Loucy (cell line): ENCODE data around the gene SIPA1L3.
"Not testable (repeated sequence)": the region's sequence is repeated elsewhere in the genome, so short reads cannot be mapped to it uniquely, and the experiment has no call there.

Experiments
- H2AFZ ChIP-seq: fragments of 200-600 bp; sonication (generic); 2 replicates; pipeline ENCODE4 v1.6.0; 2016; ENCODE audit warnings: antibody characterized with exemption, mild to moderate bottlenecking, low read length, moderate library complexity
- H3F3A ChIP-seq: fragments of 200-600 bp; 2 replicates; pipeline ENCODE4 v1.6.0; 2016; ENCODE audit warnings: antibody characterized with exemption, low read depth, mild to moderate bottlenecking
- H3K27me3 ChIP-seq: fragments of 200-600 bp; sonication (generic); 2 replicates; pipeline ENCODE4 v1.6.1; 2014; ENCODE audit warnings: low read length, mild to moderate bottlenecking; ENCODE audit not compliant: insufficient read depth, poor library complexity, severe bottlenecking
- H3K36me3 ChIP-seq: fragments of 200-600 bp; sonication (generic); 2 replicates; pipeline ENCODE4 v1.6.1; 2016; ENCODE audit warnings: low read length; ENCODE audit not compliant: insufficient read depth
- H3K4me1 ChIP-seq: fragments of 200-600 bp; sonication (generic); 2 replicates; pipeline ENCODE4 v1.5.1; 2014; ENCODE audit warnings: low read length, mild to moderate bottlenecking; ENCODE audit not compliant: insufficient read depth, poor library complexity, severe bottlenecking
- H3K4me2 ChIP-seq: fragments of 200-600 bp; sonication (generic); 2 replicates; pipeline ENCODE4 v1.6.0; 2014; ENCODE audit warnings: antibody characterized with exemption, low read length, low read depth, mild to moderate bottlenecking; ENCODE audit not compliant: poor library complexity, severe bottlenecking
- H3K4me3 ChIP-seq: fragments of 200-600 bp; sonication (generic); 2 replicates; pipeline ENCODE4 v1.5.1; 2014; ENCODE audit warnings: low read length, mild to moderate bottlenecking, mixed read lengths; ENCODE audit not compliant: poor library complexity, severe bottlenecking
- H3K79me2 ChIP-seq: fragments of 200-600 bp; sonication (generic); 2 replicates; pipeline ENCODE4 v1.6.1; 2014; ENCODE audit warnings: low read length; ENCODE audit not compliant: insufficient read depth
- H3K9ac ChIP-seq: fragments of 200-600 bp; sonication (generic); 2 replicates; pipeline ENCODE4 v1.6.0; 2014; ENCODE audit warnings: mild to moderate bottlenecking, low read depth, low read length, moderate library complexity; ENCODE audit not compliant: poor library complexity, severe bottlenecking
- H3K9me2 ChIP-seq: fragments of 200-600 bp; sonication (generic); replicated peaks from 2 replicates; pipeline ENCODE4 v1.6.1; 2016; ENCODE audit warnings: low read depth, low read length, mixed read lengths
- H3K9me3 ChIP-seq: fragments of 200-600 bp; sonication (generic); 2 replicates; pipeline ENCODE4 v1.6.1; 2014; ENCODE audit warnings: mild to moderate bottlenecking, antibody characterized with exemption, low read length, low read depth; ENCODE audit not compliant: insufficient read depth
- H4K20me1 ChIP-seq: fragments of 200-600 bp; sonication (generic); 2 replicates; pipeline ENCODE4 v1.6.0; 2014; ENCODE audit warnings: antibody characterized with exemption, low read length, mild to moderate bottlenecking; ENCODE audit not compliant: insufficient read depth, poor library complexity, severe bottlenecking
- EZH2phosphoT487 ChIP-seq: fragments of 200-600 bp; IDR thresholded peaks from 2 replicates; pipeline ENCODE4 v1.6.1; 2018; ENCODE audit warnings: antibody characterized with exemption, mild to moderate bottlenecking, moderate library complexity, borderline replicate concordance
- TF ChIP-seq, protein P1 (sequence below): fragments of 200-600 bp; sonication (generic); conservative IDR thresholded peaks from 2 replicates; pipeline ENCODE4 v1.5.1; 2014; ENCODE audit warnings: mild to moderate bottlenecking, antibody characterized with exemption, low read length

The SIPA1L3 gene

DNA sequence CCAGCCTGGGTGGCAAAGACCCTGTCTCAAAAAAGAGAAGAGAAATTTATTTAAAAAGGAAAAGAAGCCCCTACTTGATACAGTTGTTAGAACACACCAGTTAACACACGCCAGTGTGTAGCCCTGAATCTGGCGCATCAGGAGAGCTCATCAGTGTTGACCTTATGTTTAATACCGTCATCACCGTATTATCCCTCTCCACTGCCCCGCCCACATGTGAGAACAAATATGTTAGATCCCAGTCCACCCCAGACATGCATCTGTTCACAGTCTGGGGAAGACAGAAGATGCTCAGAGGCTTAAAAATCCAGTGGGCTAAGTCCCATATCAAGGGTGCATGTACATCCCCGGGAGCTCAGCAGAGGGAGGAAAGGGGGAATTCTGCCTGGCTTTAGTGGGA, 161.8 kb downstream of the SIPA1L3 start:
- Histone ChIP-seq H3K4me2 (no peak overlapping the region), H3F3A (no peaks in the 10 kb centered on the region), H3K9ac (no peak overlapping the region), H3K79me2 (no peaks in the 10 kb centered on the region), H2AFZ (no peak overlapping the region), H3K27me3 (no peaks in the 10 kb centered on the region), H3K4me1 (no peaks in the 10 kb centered on the region), H4K20me1 (no peaks in the 10 kb centered on the region), H3K4me3 (no peak overlapping the region), H3K9me2 (no peaks in the 10 kb centered on the region), H3K9me3 (no peaks in the 10 kb centered on the region), H3K36me3 (no peaks in the 10 kb centered on the region)
- TF ChIP-seq, protein P1, sequence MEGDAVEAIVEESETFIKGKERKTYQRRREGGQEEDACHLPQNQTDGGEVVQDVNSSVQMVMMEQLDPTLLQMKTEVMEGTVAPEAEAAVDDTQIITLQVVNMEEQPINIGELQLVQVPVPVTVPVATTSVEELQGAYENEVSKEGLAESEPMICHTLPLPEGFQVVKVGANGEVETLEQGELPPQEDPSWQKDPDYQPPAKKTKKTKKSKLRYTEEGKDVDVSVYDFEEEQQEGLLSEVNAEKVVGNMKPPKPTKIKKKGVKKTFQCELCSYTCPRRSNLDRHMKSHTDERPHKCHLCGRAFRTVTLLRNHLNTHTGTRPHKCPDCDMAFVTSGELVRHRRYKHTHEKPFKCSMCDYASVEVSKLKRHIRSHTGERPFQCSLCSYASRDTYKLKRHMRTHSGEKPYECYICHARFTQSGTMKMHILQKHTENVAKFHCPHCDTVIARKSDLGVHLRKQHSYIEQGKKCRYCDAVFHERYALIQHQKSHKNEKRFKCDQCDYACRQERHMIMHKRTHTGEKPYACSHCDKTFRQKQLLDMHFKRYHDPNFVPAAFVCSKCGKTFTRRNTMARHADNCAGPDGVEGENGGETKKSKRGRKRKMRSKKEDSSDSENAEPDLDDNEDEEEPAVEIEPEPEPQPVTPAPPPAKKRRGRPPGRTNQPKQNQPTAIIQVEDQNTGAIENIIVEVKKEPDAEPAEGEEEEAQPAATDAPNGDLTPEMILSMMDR = no peak
- TF ChIP-seq EZH2phosphoT487 = no peak

DNA sequence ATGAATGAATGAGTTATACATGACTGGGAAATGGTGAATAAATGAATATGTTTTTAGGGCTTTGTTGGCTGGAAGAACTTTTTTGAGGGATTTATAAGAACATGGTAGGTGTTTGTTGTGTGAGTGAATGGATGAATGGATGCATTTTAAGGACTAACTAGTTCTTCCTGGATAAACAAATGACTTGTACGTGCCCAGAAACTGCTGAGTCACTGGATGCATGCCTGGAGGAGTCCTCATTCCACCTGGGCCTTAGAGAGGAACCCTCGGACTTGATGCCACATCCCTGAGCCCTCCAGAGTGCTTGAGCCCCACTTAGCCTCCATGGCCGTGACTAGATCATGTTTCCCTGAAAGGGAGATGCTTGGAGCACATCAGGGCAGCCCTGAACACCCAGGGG, 163.6 kb downstream of the SIPA1L3 start:
- Histone ChIP-seq H3K4me3 (no peak overlapping the region), H2AFZ (no peak overlapping the region), H3K9me2 (no peaks in the 10 kb centered on the region), H3K4me1 (no peaks in the 10 kb centered on the region), H3K36me3 (no peaks in the 10 kb centered on the region), H3K79me2 (no peaks in the 10 kb centered on the region), H4K20me1 (no peaks in the 10 kb centered on the region), H3F3A (no peaks in the 10 kb centered on the region), H3K9me3 (no peaks in the 10 kb centered on the region), H3K4me2 (no peak overlapping the region), H3K9ac (no peak overlapping the region), H3K27me3 (no peaks in the 10 kb centered on the region)
- TF ChIP-seq, protein P1 = no peak
- TF ChIP-seq EZH2phosphoT487 = no peak

DNA sequence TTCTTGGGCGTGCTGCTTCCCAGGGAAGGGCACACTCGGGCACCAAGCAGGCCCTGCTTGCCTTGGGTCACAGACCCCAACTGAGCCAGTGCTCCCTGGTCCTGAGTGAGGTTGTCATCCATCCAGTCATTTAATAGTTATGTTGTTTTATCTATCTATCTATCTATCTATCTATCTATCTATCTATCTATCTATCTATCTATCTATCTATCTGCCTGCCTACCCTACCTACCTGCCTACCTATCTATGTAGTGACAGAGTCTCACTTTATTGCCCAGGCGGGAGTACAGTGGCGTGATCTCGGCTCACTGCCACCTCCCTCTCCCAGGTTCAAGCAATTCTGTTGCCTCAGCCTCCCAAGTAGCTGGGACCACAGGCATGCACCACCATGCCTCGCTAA, 164.0 kb downstream of the SIPA1L3 start:
- not testable (repeated sequence) for H3K27me3 ChIP-seq, H3K4me2 ChIP-seq, H3K9me2 ChIP-seq, H3K9ac ChIP-seq, H3K4me1 ChIP-seq, H2AFZ ChIP-seq, H3F3A ChIP-seq, H3K36me3 ChIP-seq, H4K20me1 ChIP-seq, H3K79me2 ChIP-seq, H3K4me3 ChIP-seq, H3K9me3 ChIP-seq

DNA sequence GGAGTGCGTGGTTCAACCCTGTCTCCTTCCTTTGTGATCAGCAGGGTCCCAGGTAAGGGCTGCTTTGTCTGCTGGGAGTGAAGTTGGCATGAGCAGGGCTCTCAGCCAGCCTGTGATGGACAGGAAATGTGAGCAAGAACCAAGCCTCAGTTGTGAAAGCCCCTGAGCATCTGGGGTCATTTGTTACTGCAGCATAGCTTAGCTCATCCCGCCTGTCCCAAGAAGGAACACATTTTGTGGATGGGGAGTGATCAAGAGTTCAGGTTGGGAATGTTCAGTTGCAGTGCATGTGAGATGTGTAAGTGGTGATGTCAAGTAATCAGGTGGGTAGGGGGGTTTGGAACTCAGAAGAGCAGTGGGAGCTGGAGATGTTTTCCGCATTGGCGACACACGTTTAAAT, 164.6 kb downstream of the SIPA1L3 start:
- Histone ChIP-seq H4K20me1 (no peaks in the 10 kb centered on the region), H3F3A (no peaks in the 10 kb centered on the region), H3K9me2 (no peaks in the 10 kb centered on the region), H3K9ac (no peak overlapping the region), H3K27me3 (no peaks in the 10 kb centered on the region), H3K79me2 (no peaks in the 10 kb centered on the region), H3K9me3 (no peaks in the 10 kb centered on the region), H3K4me3 (no peak overlapping the region), H3K4me1 (no peaks in the 10 kb centered on the region), H2AFZ (no peak overlapping the region), H3K36me3 (no peaks in the 10 kb centered on the region), H3K4me2 (no peak overlapping the region)
- TF ChIP-seq EZH2phosphoT487 = no peak
- TF ChIP-seq, protein P1 = no peak
